ENCODE measurements around the gene DENND5B.
"Not testable (repeated sequence)": the region's sequence is repeated elsewhere in the genome, so short reads cannot be mapped to it uniquely, and the experiment has no call there.

The DENND5B gene

DNA sequence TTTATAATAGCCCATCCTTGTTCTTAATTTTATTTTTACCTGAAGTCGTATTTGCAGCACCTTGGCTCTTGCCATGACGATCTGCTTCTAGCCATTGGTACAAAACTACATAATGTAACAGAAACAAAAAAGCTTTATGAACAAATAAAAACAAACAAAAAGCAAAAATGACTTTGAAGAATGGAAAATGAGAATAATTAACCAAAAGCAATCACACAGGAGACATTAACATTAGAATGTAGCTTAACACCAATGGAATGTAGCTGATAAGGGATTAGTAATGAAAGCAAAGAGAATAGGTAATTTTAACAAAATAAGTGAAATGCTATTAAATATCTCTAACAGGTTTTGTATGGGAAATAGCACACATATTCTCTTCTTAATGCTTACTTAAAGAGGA is 91.4 kb downstream of the DENND5B start:
- no peak for DNase-seq

- DNase-seq = no peak
These were observed 92.5 kb downstream of the DENND5B start for GRCh38 chr12:31498424-31498823.

DNA sequence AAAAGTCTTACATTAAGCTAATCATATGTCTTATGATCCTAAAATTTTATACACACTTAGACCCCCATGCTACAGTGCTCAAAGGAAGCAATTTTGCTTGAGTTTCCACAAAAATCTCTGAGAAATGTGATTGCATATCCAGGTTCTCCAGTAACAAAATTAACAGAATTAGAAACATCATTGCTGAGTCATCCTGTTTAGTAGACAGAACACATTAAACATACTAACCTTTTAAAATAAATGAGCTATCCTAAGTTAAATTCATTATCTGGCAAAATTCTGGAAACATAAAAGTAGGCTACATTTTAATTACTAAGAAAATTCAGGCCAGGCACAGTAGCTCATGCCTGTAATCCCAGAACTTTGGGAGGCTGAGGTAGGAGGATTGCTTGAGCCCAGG is 94.7 kb downstream of the DENND5B start:
- no peak for DNase-seq

- DNase-seq = no peak
These were observed 96.5 kb downstream of the DENND5B start for GRCh38 chr12:31494455-31494854.

DNA sequence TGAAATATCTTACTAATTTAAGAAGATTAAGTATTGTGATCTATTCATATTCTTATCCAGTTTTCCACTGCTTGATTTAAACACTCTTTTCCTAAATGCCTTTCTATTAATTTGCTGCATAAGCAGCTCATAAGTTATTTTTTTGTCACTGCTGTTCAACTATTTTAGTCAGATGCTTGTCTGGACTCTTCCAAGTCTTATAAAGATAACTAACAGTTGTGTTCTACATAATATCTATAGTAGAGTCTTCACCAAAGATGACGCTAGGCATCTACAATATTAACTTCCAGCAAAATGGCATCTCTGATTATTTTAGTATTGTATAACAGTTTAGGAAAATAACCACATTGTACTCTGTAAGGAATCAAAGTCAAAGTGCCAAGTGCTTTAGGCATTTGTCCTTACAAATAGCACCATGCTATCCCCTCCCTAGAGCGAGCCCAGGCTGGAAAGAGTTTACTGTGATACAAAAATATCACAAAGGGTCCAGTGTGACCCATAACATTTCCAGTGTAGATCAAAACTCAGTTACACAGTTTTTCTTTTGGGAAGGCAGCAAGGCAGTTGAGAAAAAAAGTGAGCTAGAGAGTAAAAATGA is 98.2 kb downstream of the DENND5B start:
- DNase-seq = no peak

DNA sequence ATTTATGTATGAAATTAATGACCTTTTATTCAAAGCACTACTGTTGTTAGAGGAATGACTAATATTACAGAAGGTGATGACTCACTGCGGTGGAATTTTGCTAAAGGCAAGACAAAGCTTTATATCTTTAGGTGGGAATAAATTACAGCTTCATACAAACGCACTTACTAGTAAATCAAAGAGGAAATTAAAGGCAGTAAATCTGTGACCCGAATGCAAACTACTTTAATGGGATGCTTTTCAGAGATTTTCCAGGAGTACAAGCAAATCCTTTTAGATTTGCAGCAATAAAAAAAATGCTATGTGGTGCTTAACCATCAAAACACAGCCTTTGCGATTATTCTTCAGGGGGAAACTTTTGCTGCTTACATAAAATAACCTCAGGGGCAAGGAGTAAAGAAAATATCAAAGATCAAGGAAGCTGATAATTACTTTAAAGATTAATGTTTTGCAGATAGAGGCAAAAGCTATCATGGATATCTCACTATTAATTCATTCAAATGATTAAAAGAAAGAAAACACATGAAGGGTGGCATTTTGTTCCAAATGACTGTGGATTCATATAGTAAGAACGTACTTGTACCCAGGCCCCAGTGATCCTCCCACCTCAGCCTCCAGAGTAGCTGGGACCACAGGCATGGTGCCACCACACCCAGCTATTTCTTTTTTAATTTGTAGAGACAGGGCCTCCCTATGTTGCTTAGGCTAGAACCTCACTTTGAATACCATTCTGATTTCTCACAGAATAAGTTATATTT is 98.9 kb downstream of the DENND5B start:
- DNase-seq = no peak

DNA sequence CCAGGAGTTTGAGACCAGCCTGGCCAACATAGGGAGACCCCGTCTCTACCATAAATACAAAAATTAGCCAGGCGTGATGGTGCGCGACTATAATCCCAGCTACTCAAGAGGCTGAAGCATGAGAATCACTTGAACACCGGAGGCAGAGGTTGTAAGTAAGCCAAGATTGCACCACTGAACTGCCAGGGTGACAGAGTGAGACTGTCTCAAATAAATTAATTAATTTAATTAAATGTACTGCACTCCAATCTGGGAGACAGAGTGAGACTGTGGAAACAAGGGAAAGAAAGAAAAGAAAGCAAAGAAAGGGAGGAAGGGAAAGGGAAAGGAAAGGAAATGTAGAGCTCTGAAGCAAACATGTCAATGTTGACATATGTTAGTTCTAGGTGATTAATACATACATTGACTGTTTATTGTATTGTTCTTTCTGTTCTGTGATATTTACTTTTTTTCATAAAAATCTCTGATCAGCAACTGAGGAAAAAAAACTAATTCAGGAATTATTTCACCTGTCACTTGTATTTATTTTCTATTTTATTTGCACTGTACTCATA is 99.6 kb downstream of the DENND5B start:
- no peak for DNase-seq

GRCh38 chr12:31488737-31489338 is 102.1 kb downstream of the DENND5B start:
- no peak for DNase-seq

DNA sequence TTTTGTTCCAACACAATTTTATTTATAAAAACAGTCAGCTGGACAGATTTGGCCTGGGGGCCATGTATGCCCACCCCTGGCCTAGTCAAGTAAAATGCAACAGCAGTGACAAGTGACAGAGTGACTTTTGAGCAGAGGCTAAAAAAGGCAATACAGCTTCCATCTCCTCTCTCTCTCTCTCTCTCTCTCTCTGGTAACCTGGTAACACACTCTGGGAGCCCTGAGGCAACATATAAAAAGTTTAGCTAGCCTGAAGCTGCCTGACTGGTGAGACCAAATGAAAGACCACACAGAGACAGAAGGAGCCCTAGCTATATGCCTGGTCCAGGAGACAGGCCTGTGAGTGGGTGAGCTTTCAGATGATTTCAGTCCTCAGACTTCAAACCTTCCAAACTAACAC is 105.4 kb downstream of the DENND5B start:
- DNase-seq = no peak

DNA sequence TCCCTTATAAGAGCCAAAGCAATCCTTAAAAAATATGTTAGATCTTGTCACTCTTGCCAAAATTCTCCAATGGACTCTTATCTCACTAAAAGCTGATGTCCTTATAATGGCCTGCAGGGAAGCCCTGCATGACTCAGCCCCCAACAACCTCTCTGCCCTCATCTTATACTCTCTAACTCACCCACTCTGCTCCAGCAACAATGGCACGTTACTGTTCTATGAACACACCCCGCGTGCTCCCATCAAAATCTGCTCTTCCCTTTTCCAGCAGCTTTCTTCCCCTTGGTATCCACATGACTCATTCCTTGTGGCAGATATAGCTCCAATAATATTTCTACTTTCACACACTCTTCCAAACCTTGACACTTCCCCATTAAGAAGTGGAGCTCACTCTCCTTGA is 108.1 kb downstream of the DENND5B start:
- no peak for DNase-seq

- no peak for DNase-seq
These were observed 109.5 kb downstream of the DENND5B start for GRCh38 chr12:31481415-31481814.

DNA sequence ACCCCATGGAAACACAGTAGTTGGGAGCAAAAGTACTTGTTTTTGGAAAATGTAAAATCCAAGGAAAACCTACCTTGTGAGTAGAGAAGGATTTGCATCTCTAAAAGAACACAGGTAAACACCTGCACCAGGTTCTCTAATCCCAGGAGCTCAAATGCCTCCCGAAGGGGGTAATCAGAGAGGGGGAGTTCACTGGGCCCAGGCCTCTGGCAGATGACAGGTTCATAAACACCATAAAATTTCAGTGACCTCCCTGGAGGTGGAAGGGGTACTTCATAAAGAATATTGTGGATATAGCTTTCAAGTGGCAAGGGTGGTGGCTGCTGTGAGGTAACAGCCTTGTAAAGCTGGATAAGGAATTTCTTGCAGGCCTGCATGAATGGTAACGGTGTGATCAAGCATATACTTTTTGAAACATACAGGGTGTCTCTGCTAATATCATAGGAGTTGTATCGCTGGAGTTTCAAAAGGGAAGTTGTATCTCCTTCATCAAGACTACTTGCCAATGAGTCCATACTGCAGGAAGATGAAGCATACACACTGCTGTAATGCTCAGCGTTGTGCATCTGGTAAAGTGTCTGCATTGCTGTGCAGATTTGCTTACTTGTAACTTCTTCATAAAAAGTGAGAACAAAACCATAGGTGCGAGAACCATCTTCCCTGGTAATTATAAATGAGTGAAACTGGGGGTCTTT is 111.3 kb downstream of the DENND5B start:
- DNase-seq = no peak

DNA sequence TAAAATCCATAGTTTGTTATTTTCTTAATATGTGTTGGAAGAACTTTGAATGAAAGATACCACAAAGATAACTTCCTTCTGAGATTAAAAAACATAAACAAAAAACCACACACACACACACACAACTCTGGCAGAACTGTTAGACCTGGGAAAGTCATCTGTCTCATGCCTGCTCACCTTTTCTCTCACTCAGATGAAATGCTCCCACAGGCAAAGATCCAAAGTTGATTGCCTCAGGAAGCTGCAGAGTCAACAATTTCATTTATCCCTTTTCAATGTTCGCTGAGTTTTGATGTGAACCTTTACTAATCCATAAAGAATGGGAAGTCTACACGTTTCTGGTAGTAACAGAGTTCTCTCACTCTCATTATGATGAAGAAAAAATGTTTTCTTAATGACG is 112.0 kb downstream of the DENND5B start:
- DNase-seq = no peak

DNA sequence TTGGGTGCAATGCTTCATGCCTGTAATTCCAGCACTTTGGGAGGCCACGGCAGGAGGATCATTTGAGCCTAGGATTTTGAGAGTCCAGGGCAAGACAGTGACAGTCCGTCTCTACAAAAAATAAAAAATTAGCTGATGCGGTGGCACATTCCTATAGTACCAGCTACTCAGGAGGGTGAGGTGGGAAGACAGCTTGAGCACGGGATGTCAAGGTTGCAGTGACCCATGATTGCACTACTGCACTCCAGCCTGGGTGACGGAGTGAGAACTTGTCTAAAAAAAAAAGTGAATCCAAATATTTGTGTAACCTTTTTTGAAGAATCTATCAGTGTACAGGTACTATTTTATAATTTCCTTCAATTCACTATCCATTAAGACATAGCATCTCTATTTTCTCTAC is 112.5 kb downstream of the DENND5B start:
- DNase-seq = no peak

GRCh38 chr12:31477687-31478086 is 113.2 kb downstream of the DENND5B start:
- no peak for DNase-seq

- DNase-seq = no peak
These were observed 114.5 kb downstream of the DENND5B start for GRCh38 chr12:31476437-31476836.

DNA sequence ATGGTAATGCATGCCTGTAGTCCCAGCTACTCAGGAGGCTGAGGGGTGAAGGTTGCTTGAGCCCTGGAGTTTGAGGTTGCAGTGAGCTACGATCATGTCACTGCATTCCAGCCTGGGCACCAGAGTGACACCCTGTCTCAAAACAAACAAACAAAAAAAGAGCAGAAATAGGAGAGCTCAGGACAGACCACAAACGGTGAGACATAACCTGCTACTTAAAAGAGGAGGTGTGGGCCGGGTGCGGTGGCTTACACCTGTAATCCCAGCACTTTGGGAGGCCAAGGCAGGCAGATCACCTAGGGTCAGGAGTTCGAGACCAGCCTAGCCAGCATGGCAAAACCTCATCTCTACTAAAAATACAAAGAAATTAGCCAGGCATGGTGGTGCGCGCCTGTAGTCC is 115.3 kb downstream of the DENND5B start:
- not testable (repeated sequence) for DNase-seq

- no peak for DNase-seq
These were observed 116.2 kb downstream of the DENND5B start for GRCh38 chr12:31474751-31475150.

- no peak for DNase-seq
These were observed 119.1 kb downstream of the DENND5B start for GRCh38 chr12:31471823-31472222.

GRCh38 chr12:31471051-31471450 is 119.9 kb downstream of the DENND5B start:
- no peak for DNase-seq

GRCh38 chr12:31470459-31470858 is 120.5 kb downstream of the DENND5B start:
- no peak for DNase-seq

DNA sequence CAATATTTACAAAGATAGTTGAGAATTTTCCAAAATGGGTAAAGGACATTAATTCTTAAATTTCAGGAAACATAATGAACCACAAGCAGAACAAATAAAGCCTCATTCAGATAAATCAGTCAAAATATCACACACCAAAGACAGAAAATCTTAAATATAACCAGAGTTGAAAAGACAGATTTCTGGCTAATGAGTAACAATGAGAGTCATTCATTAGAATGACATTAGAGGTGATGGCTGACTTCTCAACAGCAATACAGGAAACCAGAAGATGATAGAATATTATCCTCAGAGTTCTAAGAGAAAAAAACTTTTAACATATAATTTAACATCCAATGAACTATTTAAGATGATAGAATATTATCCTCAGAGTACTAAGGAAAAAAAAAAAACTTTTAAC is 124.2 kb downstream of the DENND5B start:
- DNase-seq = no peak

GRCh38 chr12:31465002-31465401 is 125.9 kb downstream of the DENND5B start:
- DNase-seq = no peak

DNA sequence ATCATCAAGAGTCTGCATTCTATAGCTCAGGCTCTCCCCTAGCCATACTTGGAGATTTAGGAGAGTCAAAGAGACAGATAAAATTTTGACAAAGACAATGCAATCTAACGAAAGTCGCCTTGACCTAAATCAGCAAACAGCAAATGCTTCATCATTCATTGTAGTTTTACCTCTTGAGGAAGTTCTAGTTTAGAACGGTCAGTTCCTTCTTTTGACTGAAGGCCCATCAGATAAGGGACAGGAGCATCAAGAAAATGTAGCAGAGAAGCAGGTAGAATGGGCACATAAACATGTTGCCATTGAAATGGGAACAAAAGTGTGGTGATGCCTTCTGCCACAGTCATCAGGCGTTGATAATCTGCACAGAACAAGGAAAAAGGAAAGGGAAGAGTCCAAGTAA is 130.9 kb downstream of the DENND5B start:
- DNase-seq = no peak

All from AML-193 (cell line).